K562 (cell line): ENCODE results near the gene CKAP5. TPM values are rescaled to one million over a fixed set of nuclear protein-coding genes. Genes with fewer than 3 reads are reported as not detected.

Experiments
- HEY1 ChIP-seq: fragments of 250-450 bp; sonication (Bioruptor Pico); IDR thresholded peaks from 2 replicates; pipeline ENCODE4 v1.5.0; 2020; ENCODE audit warnings: mild to moderate bottlenecking, moderate library complexity, borderline replicate concordance
- HSF4 ChIP-seq: fragments of 250-450 bp; sonication (Bioruptor Pico); IDR thresholded peaks from 2 replicates; pipeline ENCODE4 v2.1.2; 2022; ENCODE audit warnings: mild to moderate bottlenecking, moderate library complexity, borderline replicate concordance
- L3MBTL2 ChIP-seq: fragments of 450-650 bp; IDR thresholded peaks from 2 replicates; pipeline ENCODE4 v1.6.1; 2016; ENCODE audit warnings: mild to moderate bottlenecking, moderate library complexity
- MEIS2 ChIP-seq: fragments of 450-650 bp; IDR thresholded peaks from 2 replicates; pipeline ENCODE4 v1.6.1; 2014; ENCODE audit warnings: mild to moderate bottlenecking; ENCODE audit not compliant: partially characterized antibody
- RCOR1 ChIP-seq, 2 experiments: IDR thresholded peaks; 2 replicates each; pipeline ENCODE4 v1.6.1; 2012; ENCODE audit warnings: low read depth in 2 of 2, low read length in 2 of 2, borderline replicate concordance in 1 of 2, improper control_type of control experiment in 1 of 2
- SMARCA4 ChIP-seq: fragments of 450-650 bp; IDR thresholded peaks from 2 replicates; pipeline ENCODE4 v1.6.1; 2016
- ZNF184 ChIP-seq: sonication (generic); formaldehyde crosslinking; IDR thresholded peaks from 2 replicates; pipeline ENCODE4 v1.5.0; 2020; ENCODE audit warnings: missing genetic modification reagents
- ZNF232 ChIP-seq: sonication (generic); formaldehyde crosslinking; IDR thresholded peaks from 2 replicates; pipeline ENCODE4 v1.8.0; 2022; ENCODE audit warnings: mild to moderate bottlenecking, missing genetic modification reagents
- ZNF263 ChIP-seq: sonication (generic); formaldehyde crosslinking; IDR thresholded peaks from 2 replicates; pipeline ENCODE4 v1.8.0; 2022; ENCODE audit warnings: mild to moderate bottlenecking, missing genetic modification reagents, borderline replicate concordance
- polyA plus RNA-seq, 8 experiments: library from polyadenylated mRNA; depleted of rRNA in 4 of 8; stranded (reverse) in 5 of 8; unstranded in 3 of 8; fragments of >200 nt; fragmentation: Nextera tagmentation in 2 of 8; fragmentation: Illumina TruSeq in 1 of 8; extraction: Ambion mirVana in 2 of 8; extraction: Trizol in 1 of 8; gene quantifications; 2 replicates each; pipeline versions ENCODE4 v1.2.1 to v1.2.3, GENCODE V29; 2011 to 2014; ENCODE audit warnings: inconsistent platforms in 1 of 8, missing spikeins in 1 of 8
- total RNA-seq, 7 experiments: library from RNA; depleted of rRNA in 6 of 7; stranded (reverse); fragments of >200 nt in 6 of 7; fragmentation: Illumina TruSeq in 2 of 7; extraction: Trizol in 2 of 7; gene quantifications; 2 replicates each; pipeline versions ENCODE4 v1.2.1 to v1.2.3, GENCODE V29; 2011 to 2021; ENCODE audit warnings: low replicate concordance in 1 of 7
- TF ChIP-seq, protein P1 (sequence below): sonication (generic); formaldehyde crosslinking; IDR thresholded peaks from 2 replicates; pipeline ENCODE4 v1.5.0; 2020; ENCODE audit warnings: missing genetic modification reagents
- TF ChIP-seq, protein P2 (sequence below): sonication (generic); formaldehyde crosslinking; IDR thresholded peaks from 2 replicates; pipeline ENCODE4 v1.8.0; 2022; ENCODE audit warnings: missing genetic modification reagents, mild to moderate bottlenecking, moderate library complexity, borderline replicate concordance
- TF ChIP-seq, protein P3 (sequence below): fragments of 450-650 bp; formaldehyde crosslinking; IDR thresholded peaks from 2 replicates; pipeline ENCODE4 v1.4.0; 2020; ENCODE audit warnings: mild to moderate bottlenecking, mixed read lengths
- TF ChIP-seq, protein P4 (sequence below), 2 experiments: fragments of 450-650 bp in 1 of 2; sonication (generic) in 1 of 2; formaldehyde crosslinking in 1 of 2; IDR thresholded peaks in 1 of 2; conservative IDR thresholded peaks in 1 of 2; 2 replicates each; pipeline versions ENCODE4 v1.6.1 to v1.8.1; 2016 to 2023; ENCODE audit warnings: mild to moderate bottlenecking in 2 of 2, moderate library complexity in 2 of 2, inconsistent platforms in 1 of 2, missing genetic modification reagents in 1 of 2
- TF ChIP-seq, protein P5 (sequence below): sonication (generic); formaldehyde crosslinking; IDR thresholded peaks from 2 replicates; pipeline ENCODE4 v1.8.0; 2023; ENCODE audit warnings: mild to moderate bottlenecking, missing genetic modification reagents
- TF ChIP-seq, protein P6 (sequence below): fragments of 450-650 bp; IDR thresholded peaks from 2 replicates; pipeline ENCODE4 v1.6.1; 2016; ENCODE audit warnings: borderline replicate concordance

CKAP5 gene
- total and polyA plus RNA-seq, 9 of the 15 experiments (the other 6 are each of a cell fraction or from before 2014, with no cell fraction given), result 60.1 to 239 (median 139) TPM

DNA sequence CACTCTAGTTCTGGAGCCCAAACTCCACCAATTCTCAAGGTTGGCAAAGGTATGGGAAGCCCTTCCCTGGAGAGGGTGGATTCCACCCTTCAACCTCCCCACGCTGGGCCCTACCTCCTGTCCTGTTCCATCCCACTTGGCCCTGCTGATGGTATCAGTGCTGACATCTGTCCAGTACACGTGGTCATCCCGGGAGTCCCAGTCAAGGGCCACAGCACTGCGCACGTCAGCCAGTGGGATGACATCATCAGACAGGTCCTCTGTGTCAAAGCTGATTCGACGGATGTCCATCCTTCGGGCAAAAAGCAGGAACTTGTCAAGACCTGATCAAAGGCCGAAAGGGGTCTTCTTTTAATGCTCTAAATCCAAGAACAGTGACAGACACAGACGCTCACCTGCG lies 40.1 kb upstream of the CKAP5 start (continued):
- TF ChIP-seq, protein P1, sequence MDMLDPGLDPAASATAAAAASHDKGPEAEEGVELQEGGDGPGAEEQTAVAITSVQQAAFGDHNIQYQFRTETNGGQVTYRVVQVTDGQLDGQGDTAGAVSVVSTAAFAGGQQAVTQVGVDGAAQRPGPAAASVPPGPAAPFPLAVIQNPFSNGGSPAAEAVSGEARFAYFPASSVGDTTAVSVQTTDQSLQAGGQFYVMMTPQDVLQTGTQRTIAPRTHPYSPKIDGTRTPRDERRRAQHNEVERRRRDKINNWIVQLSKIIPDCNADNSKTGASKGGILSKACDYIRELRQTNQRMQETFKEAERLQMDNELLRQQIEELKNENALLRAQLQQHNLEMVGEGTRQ, result peak; percentile 45
- TF ChIP-seq HSF4 (CRISPR knock-in tag), result no peak
- TF ChIP-seq, protein P2, sequence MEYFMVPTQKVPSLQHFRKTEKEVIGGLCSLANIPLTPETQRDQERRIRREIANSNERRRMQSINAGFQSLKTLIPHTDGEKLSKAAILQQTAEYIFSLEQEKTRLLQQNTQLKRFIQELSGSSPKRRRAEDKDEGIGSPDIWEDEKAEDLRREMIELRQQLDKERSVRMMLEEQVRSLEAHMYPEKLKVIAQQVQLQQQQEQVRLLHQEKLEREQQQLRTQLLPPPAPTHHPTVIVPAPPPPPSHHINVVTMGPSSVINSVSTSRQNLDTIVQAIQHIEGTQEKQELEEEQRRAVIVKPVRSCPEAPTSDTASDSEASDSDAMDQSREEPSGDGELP (CRISPR knock-in tag), result peak; percentile 59; the same call in 1 of the 2 replicates
- TF ChIP-seq, protein P3, sequence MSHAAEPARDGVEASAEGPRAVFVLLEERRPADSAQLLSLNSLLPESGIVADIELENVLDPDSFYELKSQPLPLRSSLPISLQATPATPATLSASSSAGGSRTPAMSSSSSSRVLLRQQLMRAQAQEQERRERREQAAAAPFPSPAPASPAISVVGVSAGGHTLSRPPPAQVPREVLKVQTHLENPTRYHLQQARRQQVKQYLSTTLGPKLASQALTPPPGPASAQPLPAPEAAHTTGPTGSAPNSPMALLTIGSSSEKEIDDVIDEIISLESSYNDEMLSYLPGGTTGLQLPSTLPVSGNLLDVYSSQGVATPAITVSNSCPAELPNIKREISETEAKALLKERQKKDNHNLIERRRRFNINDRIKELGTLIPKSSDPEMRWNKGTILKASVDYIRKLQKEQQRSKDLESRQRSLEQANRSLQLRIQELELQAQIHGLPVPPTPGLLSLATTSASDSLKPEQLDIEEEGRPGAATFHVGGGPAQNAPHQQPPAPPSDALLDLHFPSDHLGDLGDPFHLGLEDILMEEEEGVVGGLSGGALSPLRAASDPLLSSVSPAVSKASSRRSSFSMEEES (CRISPR knock-in tag), result no peak
- peak; percentile 52; the same call in 1 of the 2 replicates for TF ChIP-seq ZNF263 (CRISPR knock-in tag)
- TF ChIP-seq SMARCA4, result 0 out of 2 replicates have a peak, but pooled peaks have one; percentile 28
- TF ChIP-seq, protein P4, sequence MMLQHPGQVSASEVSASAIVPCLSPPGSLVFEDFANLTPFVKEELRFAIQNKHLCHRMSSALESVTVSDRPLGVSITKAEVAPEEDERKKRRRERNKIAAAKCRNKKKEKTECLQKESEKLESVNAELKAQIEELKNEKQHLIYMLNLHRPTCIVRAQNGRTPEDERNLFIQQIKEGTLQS (IDR thresholded peaks at IDR 0.05), result peak; percentile 99
- TF ChIP-seq, protein P4 (CRISPR knock-in tag; conservative IDR thresholded peaks at IDR 0.05), result no peak; the same call in 1 of the 2 replicates
- TF ChIP-seq MEIS2, result peak; percentile 81
- TF ChIP-seq L3MBTL2, result peak; percentile 90
- TF ChIP-seq RCOR1 (IDR thresholded peaks at IDR 0.05; ENCODE audit: borderline replicate concordance in 1 of 2, low read depth in 2 of 2, low read length in 2 of 2), result peak in 1 of 2 experiments; percentile 53; a peak in 1 of 4 replicates
- TF ChIP-seq, protein P5, sequence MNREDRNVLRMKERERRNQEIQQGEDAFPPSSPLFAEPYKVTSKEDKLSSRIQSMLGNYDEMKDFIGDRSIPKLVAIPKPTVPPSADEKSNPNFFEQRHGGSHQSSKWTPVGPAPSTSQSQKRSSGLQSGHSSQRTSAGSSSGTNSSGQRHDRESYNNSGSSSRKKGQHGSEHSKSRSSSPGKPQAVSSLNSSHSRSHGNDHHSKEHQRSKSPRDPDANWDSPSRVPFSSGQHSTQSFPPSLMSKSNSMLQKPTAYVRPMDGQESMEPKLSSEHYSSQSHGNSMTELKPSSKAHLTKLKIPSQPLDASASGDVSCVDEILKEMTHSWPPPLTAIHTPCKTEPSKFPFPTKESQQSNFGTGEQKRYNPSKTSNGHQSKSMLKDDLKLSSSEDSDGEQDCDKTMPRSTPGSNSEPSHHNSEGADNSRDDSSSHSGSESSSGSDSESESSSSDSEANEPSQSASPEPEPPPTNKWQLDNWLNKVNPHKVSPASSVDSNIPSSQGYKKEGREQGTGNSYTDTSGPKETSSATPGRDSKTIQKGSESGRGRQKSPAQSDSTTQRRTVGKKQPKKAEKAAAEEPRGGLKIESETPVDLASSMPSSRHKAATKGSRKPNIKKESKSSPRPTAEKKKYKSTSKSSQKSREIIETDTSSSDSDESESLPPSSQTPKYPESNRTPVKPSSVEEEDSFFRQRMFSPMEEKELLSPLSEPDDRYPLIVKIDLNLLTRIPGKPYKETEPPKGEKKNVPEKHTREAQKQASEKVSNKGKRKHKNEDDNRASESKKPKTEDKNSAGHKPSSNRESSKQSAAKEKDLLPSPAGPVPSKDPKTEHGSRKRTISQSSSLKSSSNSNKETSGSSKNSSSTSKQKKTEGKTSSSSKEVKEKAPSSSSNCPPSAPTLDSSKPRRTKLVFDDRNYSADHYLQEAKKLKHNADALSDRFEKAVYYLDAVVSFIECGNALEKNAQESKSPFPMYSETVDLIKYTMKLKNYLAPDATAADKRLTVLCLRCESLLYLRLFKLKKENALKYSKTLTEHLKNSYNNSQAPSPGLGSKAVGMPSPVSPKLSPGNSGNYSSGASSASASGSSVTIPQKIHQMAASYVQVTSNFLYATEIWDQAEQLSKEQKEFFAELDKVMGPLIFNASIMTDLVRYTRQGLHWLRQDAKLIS (CRISPR knock-in tag), result no peak
- TF ChIP-seq HEY1 (CRISPR knock-in tag), result no peak
- no peak for TF ChIP-seq ZNF184 (CRISPR knock-in tag)
- TF ChIP-seq, protein P6, sequence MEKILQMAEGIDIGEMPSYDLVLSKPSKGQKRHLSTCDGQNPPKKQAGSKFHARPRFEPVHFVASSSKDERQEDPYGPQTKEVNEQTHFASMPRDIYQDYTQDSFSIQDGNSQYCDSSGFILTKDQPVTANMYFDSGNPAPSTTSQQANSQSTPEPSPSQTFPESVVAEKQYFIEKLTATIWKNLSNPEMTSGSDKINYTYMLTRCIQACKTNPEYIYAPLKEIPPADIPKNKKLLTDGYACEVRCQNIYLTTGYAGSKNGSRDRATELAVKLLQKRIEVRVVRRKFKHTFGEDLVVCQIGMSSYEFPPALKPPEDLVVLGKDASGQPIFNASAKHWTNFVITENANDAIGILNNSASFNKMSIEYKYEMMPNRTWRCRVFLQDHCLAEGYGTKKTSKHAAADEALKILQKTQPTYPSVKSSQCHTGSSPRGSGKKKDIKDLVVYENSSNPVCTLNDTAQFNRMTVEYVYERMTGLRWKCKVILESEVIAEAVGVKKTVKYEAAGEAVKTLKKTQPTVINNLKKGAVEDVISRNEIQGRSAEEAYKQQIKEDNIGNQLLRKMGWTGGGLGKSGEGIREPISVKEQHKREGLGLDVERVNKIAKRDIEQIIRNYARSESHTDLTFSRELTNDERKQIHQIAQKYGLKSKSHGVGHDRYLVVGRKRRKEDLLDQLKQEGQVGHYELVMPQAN, result peak; percentile 50; the same call in 1 of the 2 replicates
- no peak for TF ChIP-seq ZNF232 (CRISPR knock-in tag)
